ENCODE results near the gene TUBE1. TPM values are rescaled to one million over a fixed set of nuclear protein-coding genes. Genes with fewer than 3 reads are reported as not detected.

The TUBE1 gene
- total and polyA plus RNA-seq, 8 donors, result 7.6 to 17.7 (median 9.7) TPM

DNA sequence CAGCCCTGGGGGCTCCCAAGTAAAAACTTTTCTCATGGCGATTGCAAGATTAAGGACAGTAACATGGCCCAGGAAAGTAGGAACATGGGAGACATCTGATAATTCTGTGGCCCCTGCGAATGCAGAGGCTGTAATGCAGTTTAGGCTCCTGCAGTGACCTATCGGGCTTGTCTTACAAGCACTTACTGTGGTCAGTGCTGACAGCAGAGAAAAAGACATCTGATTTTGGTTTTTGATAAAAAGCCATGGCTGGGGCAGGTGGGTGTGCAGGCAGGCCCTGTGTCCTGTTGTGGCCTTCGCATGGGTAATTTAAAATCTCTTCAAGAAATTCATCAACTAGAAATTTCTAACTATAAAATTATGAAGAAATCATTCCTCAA is 52.7 kb downstream of the TUBE1 start:
- no peak for FAIRE-seq
- no peak for ATAC-seq
- Histone ChIP-seq H3K27me3 (no peaks in the 10 kb centered on the region), H3K9me3 (no peaks in the 10 kb centered on the region), H3K4me3 (no peak overlapping the region), H3K36me3 (no peaks in the 10 kb centered on the region), H3K4me1 (no peaks in the 10 kb centered on the region), H3K27ac (no peak overlapping the region)
- no peak for TF ChIP-seq CTCF (IDR thresholded peaks at IDR 0.05)
- intact Hi-C loops (cut with DNase I), result loop anchor here in 1 of 3 donors (10.0 kb wide), 1 partner anchor 320 kb away; no protein-coding TSS in a partner anchor
- WGBS, 2 donors, result 75 to 88% methylated on average over 4 of the region's 4 CpGs
- DNase-seq, result no peak

GRCh38 chr6:112033791-112034615 is 53.3 kb downstream of the TUBE1 start:
- no peaks in the 10 kb centered on the region for H3K36me3 ChIP-seq
- FAIRE-seq (no peak), ATAC-seq (no peak), DNase-seq (no peak)
- WGBS, 2 donors, result 50 to 66% methylated on average over 6 of the region's 6 CpGs
- H3K4me1 ChIP-seq, result no peaks in the 10 kb centered on the region
- no peak overlapping the region for H3K27ac ChIP-seq
- H3K4me3 ChIP-seq, result no peak overlapping the region
- no peaks in the 10 kb centered on the region for H3K27me3 ChIP-seq
- no peaks in the 10 kb centered on the region for H3K9me3 ChIP-seq
- intact Hi-C loops (cut with DNase I), result loop anchor here in 1 of 3 donors (10.0 kb wide), 1 partner anchor 319 kb away; no protein-coding TSS in a partner anchor
- TF ChIP-seq CTCF (IDR thresholded peaks at IDR 0.05), result no peak

GRCh38 chr6:112032728-112033127 is 54.6 kb downstream of the TUBE1 start:
- ATAC-seq, result no peak
- TF ChIP-seq CTCF (IDR thresholded peaks at IDR 0.05), result no peak
- 67 to 69% methylated on average over 6 of the region's 6 CpGs for WGBS, 2 donors
- DNase-seq, result no peak
- Histone ChIP-seq H3K36me3 (no peaks in the 10 kb centered on the region), H3K9me3 (no peaks in the 10 kb centered on the region), H3K27ac (no peak overlapping the region), H3K4me1 (no peaks in the 10 kb centered on the region), H3K27me3 (no peaks in the 10 kb centered on the region), H3K4me3 (no peak overlapping the region)
- intact Hi-C loops (cut with DNase I), result loop anchor here in 1 of 3 donors (10.0 kb wide), 1 partner anchor 318 kb away; no protein-coding TSS in a partner anchor
- no peak for FAIRE-seq

GRCh38 chr6:112031960-112032359 is 55.3 kb downstream of the TUBE1 start:
- intact Hi-C loops (cut with DNase I), result loop anchor here in 1 of 3 donors (10.0 kb wide), 1 partner anchor 317 kb away; no protein-coding TSS in a partner anchor
- DNase-seq (no peak), ATAC-seq (no peak), FAIRE-seq (no peak)
- H3K27me3 ChIP-seq, result no peaks in the 10 kb centered on the region
- no peak for TF ChIP-seq CTCF (IDR thresholded peaks at IDR 0.05)
- no peaks in the 10 kb centered on the region for H3K9me3 ChIP-seq
- H3K36me3 ChIP-seq, result no peaks in the 10 kb centered on the region
- no peak overlapping the region for H3K27ac ChIP-seq
- H3K4me3 ChIP-seq, result no peak overlapping the region
- 65 to 71% methylated on average over 6 of the region's 6 CpGs for WGBS, 2 donors
- no peaks in the 10 kb centered on the region for H3K4me1 ChIP-seq
